Keratinocyte (primary cell): ENCODE measurements around the gene EVC. TPM values are rescaled to one million over a fixed set of nuclear protein-coding genes. Genes with fewer than 3 reads are reported as not detected.

ENCODE experiments used
- DNase-seq: peaks from one replicate; pipeline ENCODE4 v3.0.0-alpha.2; 2011; ENCODE audit warnings: low read depth, missing footprints, low spot score
- FAIRE-seq: peaks from 2 replicates; lab custom pipeline; 2011; peaks lifted over from hg19 to GRCh38; lab: Jason Lieb, UNC
- H2AFZ ChIP-seq: 2 replicates; pipeline ENCODE4 v1.6.0; 2012; ENCODE audit warnings: low read length, control low read depth, inconsistent platforms; ENCODE audit not compliant: control insufficient read depth
- H3K27ac ChIP-seq: 2 replicates; pipeline ENCODE4 v1.5.1; 2011; ENCODE audit warnings: low read length; ENCODE audit not compliant: control insufficient read depth, insufficient read depth
- H3K27me3 ChIP-seq: 3 replicates; pipeline ENCODE4 v1.6.0; 2011; ENCODE audit warnings: low read length; ENCODE audit not compliant: control insufficient read depth, insufficient read depth; ENCODE audit errors: extremely low read depth
- H3K36me3 ChIP-seq, 2 experiments: 2 replicates in 1 of 2; 3 replicates in 1 of 2; pipeline ENCODE4 v1.5.1; 2011; ENCODE audit warnings: low read length in 2 of 2, mild to moderate bottlenecking in 1 of 2; ENCODE audit not compliant: control insufficient read depth in 2 of 2, insufficient read depth in 2 of 2; ENCODE audit errors: extremely low read depth in 1 of 2
- H3K4me1 ChIP-seq: 3 replicates; pipeline ENCODE4 v1.5.1; 2011; ENCODE audit warnings: low read length; ENCODE audit not compliant: control insufficient read depth, insufficient read depth; ENCODE audit errors: extremely low read depth
- H3K4me2 ChIP-seq: 3 replicates; pipeline ENCODE4 v1.6.0; 2011; ENCODE audit warnings: low read depth, low read length; ENCODE audit not compliant: control insufficient read depth, insufficient read depth; ENCODE audit errors: extremely low read depth
- H3K4me3 ChIP-seq, 3 experiments: fragments of 200-600 bp in 1 of 3; sonication (generic) in 1 of 3; 2 replicates in 2 of 3; 3 replicates in 1 of 3; pipeline ENCODE4 v1.5.1; 2011 to 2016; ENCODE audit warnings: low read length in 3 of 3, mild to moderate bottlenecking in 3 of 3, control low read depth in 2 of 3, inconsistent platforms in 1 of 3, low read depth in 1 of 3, mixed read lengths in 1 of 3, mixed run types in 1 of 3, moderate library complexity in 1 of 3; ENCODE audit not compliant: control insufficient read depth in 2 of 3, insufficient read depth in 2 of 3; ENCODE audit errors: extremely low read depth in 1 of 3
- H3K79me2 ChIP-seq: 2 replicates; pipeline ENCODE4 v1.6.0; 2012; ENCODE audit warnings: low read length; ENCODE audit not compliant: control insufficient read depth, insufficient read depth
- H3K9ac ChIP-seq: 3 replicates; pipeline ENCODE4 v1.6.0; 2011; ENCODE audit warnings: low read length; ENCODE audit not compliant: control insufficient read depth, insufficient read depth; ENCODE audit errors: extremely low read depth
- H3K9me1 ChIP-seq: 3 replicates; pipeline ENCODE4 v1.6.0; 2011; ENCODE audit warnings: low read length; ENCODE audit not compliant: control insufficient read depth, insufficient read depth; ENCODE audit errors: extremely low read depth
- H3K9me3 ChIP-seq: 2 replicates; pipeline ENCODE4 v1.5.1; 2012; ENCODE audit warnings: low read depth, low read length; ENCODE audit not compliant: control insufficient read depth
- H4K20me1 ChIP-seq: 3 replicates; pipeline ENCODE4 v1.6.0; 2011; ENCODE audit warnings: low read length; ENCODE audit not compliant: control insufficient read depth, insufficient read depth; ENCODE audit errors: extremely low read depth
- EZH2 ChIP-seq: IDR thresholded peaks from one replicate; pipeline ENCODE4 v1.6.1; 2012; ENCODE audit warnings: inconsistent platforms, mild to moderate bottlenecking, low read length, moderate library complexity
- dilution Hi-C: fragments of 300-500 bp; cut with MboI; formaldehyde crosslinking; loops from one replicate; pipeline ENCODE4 v1.7.0; 2020; ENCODE audit warnings: low sequenced_read_pairs; ENCODE audit not compliant: extremely low pct_ligation_motif_present
- polyA plus RNA-seq, 5 experiments: library from polyadenylated mRNA; depleted of rRNA in 3 of 5; stranded (reverse) in 3 of 5; stranded (forward) in 1 of 5; unstranded in 1 of 5; fragments of >200 nt; gene quantifications; 1 replicate in 1 of 5; 2 replicates in 3 of 5; 3 replicates in 1 of 5; pipeline versions ENCODE4 v1.2.1 to v1.2.3, GENCODE V29; 2011 to 2012; ENCODE audit warnings: missing spikeins in 2 of 5, low read depth in 1 of 5, low replicate concordance in 1 of 5
- TF ChIP-seq, protein P1 (sequence below), 3 experiments: IDR thresholded peaks in 1 of 3; conservative IDR thresholded peaks in 1 of 3; optimal IDR thresholded peaks in 1 of 3; 2 replicates in 2 of 3; 3 replicates in 1 of 3; pipeline versions ENCODE3 to v1.5.1; 2011; ENCODE audit warnings: low read length in 3 of 3, mild to moderate bottlenecking in 3 of 3, moderate library complexity in 2 of 3, control low read depth in 1 of 3, inconsistent platforms in 1 of 3; ENCODE audit not compliant: insufficient read depth in 2 of 3; ENCODE audit errors: extremely low read depth in 1 of 3

The EVC gene
- polyA plus RNA-seq, 1 donor (not counting 4 experiments of a cell fraction or from before 2014, with no cell fraction given) = 7.3 TPM

DNA sequence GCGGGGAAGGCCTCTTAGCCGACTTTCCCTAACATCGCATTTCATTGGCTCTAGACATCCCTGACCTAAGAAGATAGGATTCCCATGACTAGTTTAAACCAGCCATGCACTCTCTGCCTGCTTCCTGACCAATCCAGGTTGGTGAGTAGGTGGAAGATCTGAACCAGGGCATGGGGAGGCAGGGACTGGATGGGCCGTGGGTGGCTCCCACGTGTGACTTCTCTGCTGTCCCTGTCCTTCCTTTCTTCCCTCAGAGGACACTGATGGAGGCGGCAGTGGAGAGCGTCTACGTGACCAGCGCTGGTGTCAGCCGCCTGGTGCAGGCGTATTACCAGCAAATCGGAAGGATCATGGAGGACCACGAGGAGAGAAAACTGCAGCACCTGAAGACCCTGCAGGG is 90.7 kb downstream of the EVC start:
- Histone ChIP-seq H3K36me3 (peaks cover 24 to 57% of the 10 kb centered on the region in 2 experiments), H4K20me1 (no peaks in the 10 kb centered on the region), H3K4me1 (no peaks in the 10 kb centered on the region), H3K9me1 (no peaks in the 10 kb centered on the region), H3K9me3 (no peaks in the 10 kb centered on the region), H3K27me3 (no peaks in the 10 kb centered on the region), H2AFZ (no peak overlapping the region), H3K4me3 (no peak overlapping the region), H3K79me2 (no peaks in the 10 kb centered on the region), H3K4me2 (no peak overlapping the region), H3K27ac (no peak overlapping the region), H3K9ac (no peak overlapping the region)
- FAIRE-seq = no peak
- dilution Hi-C loops = no loop called here
- no peak for DNase-seq
- TF ChIP-seq EZH2 = no peak
- TF ChIP-seq, protein P1, sequence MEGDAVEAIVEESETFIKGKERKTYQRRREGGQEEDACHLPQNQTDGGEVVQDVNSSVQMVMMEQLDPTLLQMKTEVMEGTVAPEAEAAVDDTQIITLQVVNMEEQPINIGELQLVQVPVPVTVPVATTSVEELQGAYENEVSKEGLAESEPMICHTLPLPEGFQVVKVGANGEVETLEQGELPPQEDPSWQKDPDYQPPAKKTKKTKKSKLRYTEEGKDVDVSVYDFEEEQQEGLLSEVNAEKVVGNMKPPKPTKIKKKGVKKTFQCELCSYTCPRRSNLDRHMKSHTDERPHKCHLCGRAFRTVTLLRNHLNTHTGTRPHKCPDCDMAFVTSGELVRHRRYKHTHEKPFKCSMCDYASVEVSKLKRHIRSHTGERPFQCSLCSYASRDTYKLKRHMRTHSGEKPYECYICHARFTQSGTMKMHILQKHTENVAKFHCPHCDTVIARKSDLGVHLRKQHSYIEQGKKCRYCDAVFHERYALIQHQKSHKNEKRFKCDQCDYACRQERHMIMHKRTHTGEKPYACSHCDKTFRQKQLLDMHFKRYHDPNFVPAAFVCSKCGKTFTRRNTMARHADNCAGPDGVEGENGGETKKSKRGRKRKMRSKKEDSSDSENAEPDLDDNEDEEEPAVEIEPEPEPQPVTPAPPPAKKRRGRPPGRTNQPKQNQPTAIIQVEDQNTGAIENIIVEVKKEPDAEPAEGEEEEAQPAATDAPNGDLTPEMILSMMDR (optimal IDR thresholded peaks at IDR 0.05 in 1 of 3, IDR thresholded peaks at IDR 0.05 in 1 of 3, conservative IDR thresholded peaks at IDR 0.05 in 1 of 3; ENCODE audit: extremely low read depth in 1 of 3, insufficient read depth in 2 of 3, low read length in 3 of 3) = no peak

DNA sequence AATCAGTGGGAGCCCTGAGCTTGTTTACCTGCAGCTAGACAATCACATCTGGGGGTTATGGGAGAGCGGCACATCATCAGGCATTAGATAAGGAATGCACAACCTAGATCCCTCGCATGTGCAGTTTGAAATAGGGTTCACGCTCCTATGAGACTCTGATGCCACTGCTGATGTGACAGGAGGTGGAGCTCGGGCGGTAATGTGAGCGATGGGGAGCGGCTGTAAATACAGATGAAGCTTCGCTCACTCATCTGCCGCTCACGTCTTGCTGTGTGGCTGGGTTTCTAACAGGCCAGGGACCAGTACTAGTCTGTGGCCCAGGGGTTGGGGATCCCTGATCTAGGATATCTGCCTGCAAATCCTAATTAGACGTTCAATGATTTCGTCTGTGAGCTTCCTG is 91.6 kb downstream of the EVC start:
- H3K9me1 ChIP-seq = no peaks in the 10 kb centered on the region
- H3K79me2 ChIP-seq = no peaks in the 10 kb centered on the region
- H3K9me3 ChIP-seq = no peaks in the 10 kb centered on the region
- H3K27me3 ChIP-seq = no peaks in the 10 kb centered on the region
- no peak overlapping the region for H3K4me2 ChIP-seq
- H3K4me1 ChIP-seq = no peaks in the 10 kb centered on the region
- FAIRE-seq (no peak), DNase-seq (no peak)
- H3K27ac ChIP-seq = no peak overlapping the region
- H3K36me3 ChIP-seq = peaks cover 26 to 57% of the 10 kb centered on the region in 2 experiments
- H3K4me3 ChIP-seq = no peak overlapping the region
- no peaks in the 10 kb centered on the region for H4K20me1 ChIP-seq
- no peak overlapping the region for H2AFZ ChIP-seq
- dilution Hi-C loops = no loop called here
- H3K9ac ChIP-seq = no peak overlapping the region
- TF ChIP-seq, protein P1 (optimal IDR thresholded peaks at IDR 0.05 in 1 of 3, IDR thresholded peaks at IDR 0.05 in 1 of 3, conservative IDR thresholded peaks at IDR 0.05 in 1 of 3; ENCODE audit: extremely low read depth in 1 of 3, insufficient read depth in 2 of 3, low read length in 3 of 3) = no peak
- TF ChIP-seq EZH2 = no peak
